ENCODE results near the gene FERMT3. TPM values are rescaled to one million over a fixed set of nuclear protein-coding genes. Genes with fewer than 3 reads are reported as not detected.

FERMT3 gene
- total and polyA plus RNA-seq, 2 of the 13 experiments (the other 11 are each of a cell fraction or from before 2014, with no cell fraction given): 0.29 TPM; not detected in 1

GRCh38 chr11:64269540-64270220, 63.2 kb downstream of the FERMT3 start (continued):
- TF ChIP-seq, protein P1, sequence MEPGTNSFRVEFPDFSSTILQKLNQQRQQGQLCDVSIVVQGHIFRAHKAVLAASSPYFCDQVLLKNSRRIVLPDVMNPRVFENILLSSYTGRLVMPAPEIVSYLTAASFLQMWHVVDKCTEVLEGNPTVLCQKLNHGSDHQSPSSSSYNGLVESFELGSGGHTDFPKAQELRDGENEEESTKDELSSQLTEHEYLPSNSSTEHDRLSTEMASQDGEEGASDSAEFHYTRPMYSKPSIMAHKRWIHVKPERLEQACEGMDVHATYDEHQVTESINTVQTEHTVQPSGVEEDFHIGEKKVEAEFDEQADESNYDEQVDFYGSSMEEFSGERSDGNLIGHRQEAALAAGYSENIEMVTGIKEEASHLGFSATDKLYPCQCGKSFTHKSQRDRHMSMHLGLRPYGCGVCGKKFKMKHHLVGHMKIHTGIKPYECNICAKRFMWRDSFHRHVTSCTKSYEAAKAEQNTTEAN (CRISPR knock-in tag; conservative IDR thresholded peaks at IDR 0.05): peak; percentile 98
- no peak for TF ChIP-seq SRSF4 (IDR thresholded peaks at IDR 0.05; ENCODE audit: low read depth, low read length, poor library complexity, severe bottlenecking)
- TF ChIP-seq ZNF773 (CRISPR knock-in tag; IDR thresholded peaks at IDR 0.05; ENCODE audit: borderline replicate concordance): no peak
- TF ChIP-seq SRF (IDR thresholded peaks at IDR 0.05; ENCODE audit: low read depth, low read length): peak; percentile 59; the same call in 1 of the 2 replicates
- TF ChIP-seq ZNF749 (CRISPR knock-in tag; IDR thresholded peaks at IDR 0.05; ENCODE audit: borderline replicate concordance): 0 out of 2 replicates have a peak, but pooled peaks have one; percentile 5
- TF ChIP-seq HES4 (CRISPR knock-in tag; IDR thresholded peaks at IDR 0.05; ENCODE audit: borderline replicate concordance): no peak
- TF ChIP-seq STAG1 (CRISPR knock-in tag; IDR thresholded peaks at IDR 0.05): no peak; the same call in 1 of the 2 replicates
- no peak for TF ChIP-seq NRL (CRISPR knock-in tag; IDR thresholded peaks at IDR 0.05; ENCODE audit: borderline replicate concordance)
- no peak for TF ChIP-seq ZNF264 (CRISPR knock-in tag; IDR thresholded peaks at IDR 0.05)
- no peak for TF ChIP-seq ZNF552 (CRISPR knock-in tag; IDR thresholded peaks at IDR 0.05; ENCODE audit: borderline replicate concordance)
- TF ChIP-seq THYN1 (CRISPR knock-in tag; IDR thresholded peaks at IDR 0.05; ENCODE audit: borderline replicate concordance, low read depth): no peak
- TF ChIP-seq SMYD3 (CRISPR knock-in tag; IDR thresholded peaks at IDR 0.05): peak; percentile 21; the same call in 1 of the 2 replicates
- TF ChIP-seq NFE2 (CRISPR knock-in tag; IDR thresholded peaks at IDR 0.05): no peak
- peak; percentile 79 for TF ChIP-seq ZBTB7B (CRISPR knock-in tag; IDR thresholded peaks at IDR 0.05)
- TF ChIP-seq, protein P2, sequence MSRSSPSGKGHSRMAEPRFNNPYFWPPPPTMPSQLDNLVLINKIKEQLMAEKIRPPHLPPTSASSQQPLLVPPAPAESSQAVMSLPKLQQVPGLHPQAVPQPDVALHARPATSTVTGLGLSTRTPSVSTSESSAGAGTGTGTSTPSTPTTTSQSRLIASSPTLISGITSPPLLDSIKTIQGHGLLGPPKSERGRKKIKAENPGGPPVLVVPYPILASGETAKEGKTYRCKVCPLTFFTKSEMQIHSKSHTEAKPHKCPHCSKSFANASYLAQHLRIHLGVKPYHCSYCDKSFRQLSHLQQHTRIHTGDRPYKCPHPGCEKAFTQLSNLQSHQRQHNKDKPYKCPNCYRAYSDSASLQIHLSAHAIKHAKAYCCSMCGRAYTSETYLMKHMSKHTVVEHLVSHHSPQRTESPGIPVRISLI (CRISPR knock-in tag; IDR thresholded peaks at IDR 0.05; ENCODE audit: borderline replicate concordance): no peak; the same call in 1 of the 2 replicates
- TF ChIP-seq ZMYM3 (CRISPR knock-in tag; IDR thresholded peaks at IDR 0.05): no peak
- TF ChIP-seq ZNF564 (CRISPR knock-in tag; IDR thresholded peaks at IDR 0.05): no peak; the same call in 1 of the 2 replicates
- no peak; the same call in 1 of the 2 replicates for TF ChIP-seq GFI1 (CRISPR knock-in tag; IDR thresholded peaks at IDR 0.05; ENCODE audit: borderline replicate concordance)
- TF ChIP-seq ZNF18 (CRISPR knock-in tag; IDR thresholded peaks at IDR 0.05; ENCODE audit: insufficient replicate concordance): peak; percentile 10
- TF ChIP-seq ZUFSP (CRISPR knock-in tag; IDR thresholded peaks at IDR 0.05; ENCODE audit: borderline replicate concordance): no peak
- TF ChIP-seq, protein P3, sequence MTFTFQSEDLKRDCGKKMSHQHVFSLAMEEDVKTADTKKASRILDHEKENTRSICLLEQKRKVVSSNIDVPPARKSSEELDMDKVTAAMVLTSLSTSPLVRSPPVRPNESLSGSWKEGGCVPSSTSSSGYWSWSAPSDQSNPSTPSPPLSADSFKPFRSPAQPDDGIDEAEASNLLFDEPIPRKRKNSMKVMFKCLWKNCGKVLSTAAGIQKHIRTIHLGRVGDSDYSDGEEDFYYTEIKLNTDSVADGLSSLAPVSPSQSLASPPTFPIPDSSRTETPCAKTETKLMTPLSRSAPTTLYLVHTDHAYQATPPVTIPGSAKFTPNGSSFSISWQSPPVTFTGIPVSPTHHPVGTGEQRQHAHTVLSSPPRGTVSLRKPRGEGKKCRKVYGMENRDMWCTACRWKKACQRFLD (CRISPR knock-in tag; IDR thresholded peaks at IDR 0.05; ENCODE audit: borderline replicate concordance): no peak
- TF ChIP-seq ZNF737 (CRISPR knock-in tag; IDR thresholded peaks at IDR 0.05; ENCODE audit: borderline replicate concordance): no peak
